ENCODE results near the gene NT5C1B.
"Not testable (repeated sequence)": the region's sequence is repeated elsewhere in the genome, so short reads cannot be mapped to it uniquely, and the experiment has no call there.

Gene NT5C1B

DNA sequence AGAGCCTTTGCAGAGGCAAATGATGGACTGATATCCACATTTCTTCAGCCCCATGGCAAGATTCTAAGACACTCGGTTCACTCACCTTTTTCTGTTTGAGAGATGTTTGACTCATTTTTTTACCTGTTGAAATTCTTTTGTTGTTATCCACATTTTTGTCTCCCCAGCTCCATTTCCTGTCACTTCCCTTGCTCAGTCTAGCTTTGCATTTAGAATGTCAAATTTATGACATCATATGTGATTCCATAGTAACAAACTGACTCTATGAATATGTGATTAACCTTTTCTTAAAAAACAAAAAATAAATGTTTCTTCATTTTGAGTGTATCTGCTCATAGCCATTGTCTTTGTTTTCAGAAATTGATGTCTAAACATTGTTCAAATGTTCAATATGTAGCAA lies at the start of gene NT5C1B:
Gene NT5C1B (minus strand): TSS at position 216 of the 400 bp plus-strand sequence. CDS start 101 bp downstream, at position 115.
- no peak for DNase-seq (ENCODE audit: low spot score)

DNA sequence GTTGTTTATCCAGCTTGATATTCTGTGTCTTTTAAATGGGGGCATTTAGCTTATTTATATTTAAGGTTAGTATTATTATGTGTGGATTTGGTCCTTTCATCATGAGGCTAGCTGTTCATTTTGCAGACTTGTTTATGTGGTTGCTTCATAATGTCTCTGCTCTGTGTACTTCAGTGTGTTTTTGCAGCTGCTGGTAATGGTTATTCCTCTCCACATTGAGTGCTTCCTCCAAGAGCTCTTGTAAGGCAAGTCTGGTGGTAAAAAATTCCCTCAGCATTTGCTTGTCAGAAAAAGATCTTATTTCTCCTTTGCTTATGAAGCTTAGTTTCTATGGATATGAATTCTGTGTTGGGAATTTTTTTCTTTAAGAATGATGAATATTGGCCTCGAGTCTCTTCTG lies 47.8 kb upstream of the NT5C1B start:
- no peak for DNase-seq (ENCODE audit: low spot score)

DNA sequence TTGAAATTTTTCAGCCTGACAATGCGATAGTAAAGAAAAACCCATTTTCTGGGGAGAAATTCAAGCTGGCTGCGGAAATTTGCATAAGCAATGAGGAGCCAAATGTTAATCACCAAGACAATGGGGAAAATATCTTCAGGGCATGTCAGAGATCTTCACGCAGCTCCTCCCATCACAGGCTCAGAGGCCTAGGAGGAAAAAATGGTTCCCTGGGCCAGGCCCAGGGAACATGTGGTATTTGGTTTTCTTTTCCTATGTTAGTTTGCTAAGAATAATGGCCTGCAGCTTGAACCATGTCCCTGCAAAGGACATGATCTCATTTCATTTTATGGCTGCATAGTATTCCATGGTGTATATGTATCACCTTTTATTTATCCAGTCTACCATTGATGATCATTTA lies 43.3 kb upstream of the NT5C1B start:
- not testable (repeated sequence) for DNase-seq (ENCODE audit: low spot score)

DNA sequence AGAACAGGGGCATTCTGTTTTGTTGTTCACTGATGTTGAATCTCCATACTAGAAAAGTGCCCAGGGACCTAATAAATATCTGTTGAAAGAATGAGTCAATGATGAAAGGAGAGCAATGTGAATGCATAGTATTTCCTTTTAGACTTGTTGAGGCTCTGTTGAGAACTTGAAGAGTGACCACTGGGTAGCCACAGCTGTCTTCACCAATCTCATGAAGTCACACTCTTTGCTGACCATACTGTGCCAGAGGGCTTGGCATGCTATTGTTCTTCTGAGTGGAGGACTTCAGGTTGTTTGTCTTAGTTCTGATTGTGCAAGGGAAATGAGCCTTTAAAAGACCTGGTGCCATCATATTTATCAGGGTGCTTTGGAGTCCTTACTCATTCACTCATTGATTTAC lies 41.6 kb upstream of the NT5C1B start:
- DNase-seq (ENCODE audit: low spot score): no peak

DNA sequence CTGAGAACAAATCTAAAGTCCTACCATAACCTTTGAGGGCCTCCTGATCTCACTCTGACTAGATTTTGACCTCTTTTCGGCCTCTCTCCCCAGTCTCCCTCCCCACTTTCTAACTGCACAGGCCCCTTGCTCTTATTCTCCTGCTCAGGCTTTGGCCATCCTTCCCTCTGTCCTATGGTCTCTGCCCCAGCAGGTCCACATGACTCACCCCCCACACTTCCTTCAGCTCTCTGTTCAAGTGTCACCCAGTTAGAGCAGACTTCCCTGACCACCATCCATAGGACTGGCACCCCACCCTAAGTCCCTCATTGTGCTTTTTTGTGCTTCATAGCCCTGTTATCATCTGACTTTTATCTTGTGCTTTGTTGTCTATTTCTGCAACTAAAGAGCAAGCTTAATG lies 41.2 kb upstream of the NT5C1B start:
- no peak for DNase-seq (ENCODE audit: low spot score)

DNA sequence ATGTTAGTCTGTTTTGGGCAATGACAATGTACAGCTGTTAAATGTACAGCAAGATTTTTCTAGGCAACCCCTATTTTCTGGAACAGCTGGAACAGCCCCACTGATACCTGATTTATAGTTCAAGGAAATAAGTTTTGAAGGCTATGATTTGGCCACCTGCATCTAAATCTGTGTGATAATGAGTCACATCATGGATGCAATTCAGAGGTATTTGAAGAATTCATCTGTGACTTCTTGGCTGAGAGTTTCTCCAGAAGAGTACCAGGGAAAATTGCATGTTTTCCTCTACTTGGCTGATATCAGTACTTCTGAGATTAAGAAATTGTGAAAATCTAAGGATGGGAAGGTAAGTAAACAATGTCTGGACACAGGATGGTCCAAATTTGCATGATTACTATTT lies 40.7 kb upstream of the NT5C1B start:
- DNase-seq (ENCODE audit: low spot score): no peak

DNA sequence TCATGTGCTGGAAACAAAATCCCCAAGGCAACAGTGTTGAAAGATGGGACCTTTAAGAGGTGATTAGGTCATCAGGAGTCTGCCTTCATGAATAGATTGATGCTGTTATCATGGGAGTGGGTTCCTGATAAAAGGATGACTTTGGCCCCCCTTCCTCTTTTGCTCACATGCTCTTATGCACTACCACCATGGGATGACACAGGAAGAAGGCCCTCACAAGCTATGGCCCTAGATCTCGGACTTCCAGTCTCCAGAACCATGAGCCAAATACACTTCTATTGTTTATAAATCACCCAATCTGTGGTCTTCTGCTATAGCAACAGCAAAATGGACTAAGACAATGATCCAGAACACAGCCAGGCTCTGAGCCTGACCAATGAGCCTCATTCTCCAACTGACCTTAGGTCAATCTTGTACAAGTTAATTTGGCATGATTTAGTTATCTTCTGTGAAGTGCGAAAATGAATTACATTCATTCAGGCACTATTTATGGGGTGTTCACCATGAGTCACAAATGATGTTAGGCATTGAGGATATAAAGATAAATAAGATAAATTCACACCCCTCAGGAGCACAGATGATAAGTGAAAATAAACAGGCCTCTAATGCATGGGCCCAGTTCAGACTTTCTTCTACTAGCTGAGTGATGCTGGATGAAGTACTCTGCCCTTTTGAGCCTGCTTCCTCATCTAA lies 37.7 kb upstream of the NT5C1B start:
- DNase-seq (ENCODE audit: low spot score): no peak

DNA sequence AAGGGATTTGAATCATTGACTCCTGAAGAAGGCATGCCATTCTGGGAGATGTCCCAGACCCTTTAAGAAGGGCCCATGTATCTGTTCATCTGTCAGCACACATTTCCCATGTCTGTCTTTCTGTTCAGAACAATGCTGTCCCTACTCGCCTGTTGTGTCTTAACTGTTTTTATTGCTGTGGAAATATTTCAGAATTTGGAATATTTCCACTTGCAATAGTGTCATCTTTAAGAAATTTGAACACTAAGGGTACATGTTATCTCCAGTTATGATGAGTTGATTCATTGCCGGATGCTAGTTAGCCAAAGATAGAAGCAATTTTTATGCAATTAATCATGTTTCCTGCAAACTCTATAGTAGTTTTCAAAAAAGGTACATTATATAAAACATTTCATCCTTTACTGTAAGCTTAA lies 36.9 kb upstream of the NT5C1B start:
- DNase-seq (ENCODE audit: low spot score): no peak

DNA sequence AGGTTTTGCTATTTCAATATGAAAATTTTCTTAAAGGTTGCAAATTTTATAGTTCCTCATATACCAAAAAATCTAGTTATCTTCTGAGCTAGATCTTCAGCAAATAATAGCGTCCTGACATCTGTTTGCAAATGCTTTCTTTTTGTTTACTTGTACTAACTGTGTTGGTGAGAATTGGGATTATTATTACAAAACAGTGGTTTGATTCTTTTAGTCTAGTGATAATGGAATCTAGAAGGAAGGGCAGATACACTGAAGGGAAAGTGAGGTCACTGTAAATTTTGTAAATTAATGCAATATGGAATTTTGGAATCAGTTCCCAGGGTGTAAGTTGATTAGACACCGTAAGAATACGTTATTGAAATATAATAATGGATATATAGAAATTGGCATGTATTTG lies 36.2 kb upstream of the NT5C1B start:
- no peak for DNase-seq (ENCODE audit: low spot score)

DNA sequence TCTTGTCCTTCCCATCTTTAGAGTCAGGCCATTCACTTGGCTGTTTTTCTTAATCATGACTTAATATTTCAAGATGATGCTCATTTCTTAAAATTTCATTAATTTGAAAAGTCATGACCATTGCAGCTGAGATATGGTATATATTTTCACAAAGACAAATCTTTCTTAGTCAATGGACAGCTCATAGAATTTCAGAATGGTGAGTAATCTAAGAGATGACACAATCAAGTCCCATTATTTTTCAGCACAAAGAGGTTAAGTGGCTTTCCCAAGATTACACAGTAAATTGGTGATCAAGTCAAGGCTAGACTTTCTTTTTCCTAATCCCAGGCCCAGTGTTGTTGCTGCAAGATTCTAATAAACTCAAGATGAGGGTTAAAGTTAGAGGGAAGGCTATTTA lies 34.4 kb upstream of the NT5C1B start:
- DNase-seq (ENCODE audit: low spot score): no peak

DNA sequence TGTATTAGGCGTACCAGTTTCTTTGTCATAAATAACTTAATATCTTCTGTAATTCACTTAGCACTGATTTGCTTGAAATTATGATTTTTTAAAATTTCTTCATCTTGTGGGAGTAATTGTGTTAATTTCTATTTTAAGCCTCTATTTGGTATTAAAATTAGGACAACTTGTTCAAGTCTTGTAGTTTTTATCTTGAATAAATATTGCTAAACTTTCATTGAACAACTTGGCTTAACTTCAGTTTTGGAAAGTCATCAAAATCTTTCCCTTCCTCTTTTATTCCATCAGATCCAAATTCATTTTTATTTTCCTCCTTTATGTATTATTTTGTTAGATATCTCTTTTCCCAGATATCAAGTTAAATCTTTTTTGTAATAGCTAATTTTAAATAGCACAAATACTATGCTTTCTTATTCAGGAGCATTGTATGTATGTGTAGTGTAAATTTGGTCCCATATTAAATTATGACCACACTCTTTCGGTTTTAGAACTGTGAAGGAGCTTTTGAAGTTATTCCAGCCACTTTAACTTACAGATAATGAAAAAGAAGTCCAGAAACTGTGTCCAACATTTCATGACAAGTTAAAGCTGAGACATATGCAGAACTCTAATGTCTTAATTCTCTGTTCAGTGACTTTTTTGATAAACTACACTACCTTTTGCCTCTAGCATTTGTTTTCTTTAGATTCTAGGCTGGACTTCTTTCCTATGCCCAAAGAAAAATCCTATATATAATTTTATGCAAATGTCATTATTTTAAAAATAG lies 31.7 kb upstream of the NT5C1B start:
- DNase-seq (ENCODE audit: low spot score): no peak

DNA sequence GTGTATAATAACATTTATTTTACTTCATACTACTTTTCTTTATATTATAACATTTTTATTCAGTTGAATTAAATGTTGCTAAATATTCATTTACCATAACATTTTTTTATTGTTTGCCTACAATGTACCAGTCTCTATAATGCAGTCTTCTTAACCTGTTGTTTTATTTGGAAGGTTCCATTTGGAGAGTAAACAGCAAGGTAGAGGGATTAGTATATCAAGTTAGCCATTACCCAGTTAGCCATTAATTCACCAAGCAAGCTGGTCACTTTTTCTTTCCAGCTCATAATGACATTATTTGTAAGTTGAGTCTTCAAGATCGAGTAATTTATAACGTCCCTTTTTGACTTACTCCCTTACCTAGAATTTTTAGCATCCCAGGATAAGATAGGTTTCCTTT lies 29.7 kb upstream of the NT5C1B start:
- DNase-seq (ENCODE audit: low spot score): no peak

DNA sequence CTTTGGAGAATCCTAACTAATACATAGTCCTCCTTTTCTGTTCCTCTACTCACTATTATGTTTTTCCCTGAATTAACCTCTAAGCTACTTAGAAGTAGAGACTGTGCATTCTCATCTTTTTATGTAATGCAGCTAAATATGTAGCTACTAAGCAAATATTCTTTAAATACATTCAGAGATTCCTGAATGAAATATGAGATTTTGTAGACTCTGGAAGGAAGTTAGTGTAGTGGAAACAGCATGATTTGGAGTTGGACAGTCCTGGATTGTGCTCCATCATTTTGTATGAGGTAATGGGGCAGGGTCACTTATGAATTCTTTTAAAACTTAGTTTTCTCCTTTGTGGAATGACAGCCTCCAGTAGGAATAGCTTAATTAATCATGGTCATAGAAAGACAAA lies 24.7 kb upstream of the NT5C1B start:
- DNase-seq (ENCODE audit: low spot score): no peak

DNA sequence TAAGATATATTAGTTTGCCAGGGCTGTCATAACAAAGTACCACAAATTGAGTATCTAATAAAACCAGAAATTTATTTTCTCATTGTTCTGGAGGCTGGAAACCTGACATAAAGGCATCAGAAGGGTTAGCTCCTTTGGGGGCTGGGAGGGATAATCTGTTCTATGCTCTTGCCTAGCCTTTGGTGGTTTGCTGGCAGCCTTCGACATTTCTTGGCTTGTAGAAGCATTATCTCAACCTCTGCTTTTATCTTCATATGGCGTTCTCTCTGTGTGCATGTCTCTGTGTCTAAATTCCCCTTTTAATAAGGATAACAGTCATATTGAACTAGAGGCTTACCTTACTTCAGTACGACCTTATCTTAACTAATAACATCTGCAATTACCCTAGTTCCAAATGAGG lies 22.8 kb upstream of the NT5C1B start:
- DNase-seq (ENCODE audit: low spot score): no peak

DNA sequence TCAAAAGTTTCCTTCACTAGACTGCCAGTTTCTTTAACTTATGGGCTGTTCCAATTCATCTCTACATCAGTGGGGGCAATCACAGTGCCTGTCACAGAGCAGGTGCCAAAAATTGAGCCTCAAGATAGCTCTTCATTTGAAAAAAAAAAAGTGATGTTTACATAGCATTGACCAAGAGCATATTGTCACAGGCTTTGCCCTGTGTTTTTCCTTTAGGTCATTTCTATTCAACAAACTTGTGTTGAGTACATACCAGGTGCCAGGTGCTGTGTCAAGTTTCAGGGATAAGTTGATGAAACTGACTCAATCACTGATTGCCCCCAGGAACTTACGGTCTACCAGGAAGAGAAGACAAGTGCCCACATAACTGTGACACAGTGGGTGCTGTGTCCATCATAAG lies 22.2 kb upstream of the NT5C1B start:
- DNase-seq (ENCODE audit: low spot score): no peak

DNA sequence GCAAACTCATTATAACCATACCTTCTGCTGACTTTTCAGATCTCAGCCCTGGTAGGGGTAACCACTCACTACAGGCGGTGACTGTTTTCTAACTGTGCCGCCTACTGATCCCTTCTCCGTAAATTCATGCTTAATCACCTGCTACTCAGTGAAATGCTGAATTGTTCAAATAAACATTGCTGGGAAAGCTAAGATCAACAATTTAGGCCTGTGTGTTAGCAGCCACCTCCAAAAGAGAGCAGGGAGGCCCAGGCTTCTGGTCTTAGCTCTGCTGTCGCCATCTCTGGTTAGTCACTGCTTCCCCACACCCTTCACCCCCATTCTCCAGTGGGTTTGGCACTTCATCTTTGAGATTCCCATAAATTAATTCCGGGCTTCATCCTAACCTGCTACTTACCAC lies 21.8 kb upstream of the NT5C1B start:
- no peak for DNase-seq (ENCODE audit: low spot score)

DNA sequence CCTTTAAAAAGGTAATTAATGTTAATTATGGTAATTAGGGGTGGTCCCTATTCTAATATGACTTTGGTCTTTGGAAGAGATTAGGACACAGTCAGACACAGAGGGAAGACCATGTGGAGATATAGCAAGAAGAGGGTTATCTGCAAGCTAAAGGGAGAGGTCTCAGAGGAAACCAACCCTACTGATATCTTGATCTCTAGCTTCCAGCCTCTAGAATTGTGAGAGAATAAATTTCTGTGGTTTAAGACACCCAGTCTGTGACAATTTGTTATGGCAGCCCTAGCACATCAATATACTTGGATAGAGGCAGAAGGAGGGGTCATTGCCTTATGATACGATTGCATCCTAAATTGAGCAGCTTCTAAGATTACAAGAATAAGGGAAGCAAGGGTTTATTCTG lies 21.3 kb upstream of the NT5C1B start:
- DNase-seq (ENCODE audit: low spot score): no peak

DNA sequence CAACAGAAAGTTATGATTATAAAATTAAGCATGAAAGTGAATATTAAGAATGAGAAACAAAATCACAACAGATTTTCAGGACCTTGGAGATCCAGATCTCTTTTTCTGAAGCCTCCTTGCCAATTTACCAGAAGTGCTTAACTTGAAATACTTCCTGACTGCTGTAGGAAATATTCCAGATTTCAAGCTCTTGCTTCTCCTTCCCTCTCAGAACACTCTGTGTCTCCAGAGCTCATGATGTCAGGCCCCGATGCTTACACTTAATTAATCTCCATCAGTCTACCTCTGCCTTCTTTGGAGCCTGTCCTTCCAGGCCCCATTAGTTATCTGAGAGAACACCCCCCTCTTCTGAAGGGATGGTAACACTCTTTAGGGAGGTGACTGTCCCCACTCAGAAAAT lies 20.7 kb upstream of the NT5C1B start:
- no peak for DNase-seq (ENCODE audit: low spot score)

DNA sequence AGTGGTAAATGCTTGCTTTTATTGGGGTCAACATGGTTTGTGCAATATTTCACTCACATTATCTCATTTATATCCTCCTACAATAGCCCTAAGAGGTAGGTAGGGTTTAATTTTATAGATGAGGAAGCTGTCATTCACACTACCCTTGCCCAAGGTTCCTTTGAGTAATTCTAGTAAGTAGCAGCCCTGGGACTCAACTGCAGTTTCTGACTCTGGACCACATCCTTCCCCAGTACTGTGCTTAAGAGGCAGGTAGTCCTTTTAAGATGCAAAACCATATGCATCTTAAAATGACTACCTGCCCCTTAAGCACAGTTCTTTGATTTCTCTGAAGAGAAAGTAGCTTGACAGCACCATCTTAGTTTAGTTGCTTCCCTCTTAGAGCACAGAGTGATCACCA lies 15.7 kb upstream of the NT5C1B start:
- no peak for DNase-seq (ENCODE audit: low spot score)

DNA sequence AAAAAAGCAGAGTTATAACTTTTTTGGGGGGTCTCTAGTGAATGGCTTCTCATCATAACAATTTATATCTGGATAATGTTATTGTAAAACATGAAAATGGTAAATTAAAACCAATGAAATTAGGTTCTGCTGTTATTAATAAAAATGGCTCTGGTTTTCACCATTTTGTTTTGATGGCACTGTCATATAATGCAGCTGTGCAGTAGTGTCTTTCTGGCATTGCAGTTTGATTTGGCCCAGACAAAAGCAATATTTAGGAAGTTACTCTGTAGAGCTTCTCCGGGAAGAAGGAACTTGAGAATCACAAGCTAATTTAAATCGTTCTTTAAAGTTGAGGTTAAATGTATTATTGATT lies 15.1 kb upstream of the NT5C1B start:
- no peak for DNase-seq (ENCODE audit: low spot score)

DNA sequence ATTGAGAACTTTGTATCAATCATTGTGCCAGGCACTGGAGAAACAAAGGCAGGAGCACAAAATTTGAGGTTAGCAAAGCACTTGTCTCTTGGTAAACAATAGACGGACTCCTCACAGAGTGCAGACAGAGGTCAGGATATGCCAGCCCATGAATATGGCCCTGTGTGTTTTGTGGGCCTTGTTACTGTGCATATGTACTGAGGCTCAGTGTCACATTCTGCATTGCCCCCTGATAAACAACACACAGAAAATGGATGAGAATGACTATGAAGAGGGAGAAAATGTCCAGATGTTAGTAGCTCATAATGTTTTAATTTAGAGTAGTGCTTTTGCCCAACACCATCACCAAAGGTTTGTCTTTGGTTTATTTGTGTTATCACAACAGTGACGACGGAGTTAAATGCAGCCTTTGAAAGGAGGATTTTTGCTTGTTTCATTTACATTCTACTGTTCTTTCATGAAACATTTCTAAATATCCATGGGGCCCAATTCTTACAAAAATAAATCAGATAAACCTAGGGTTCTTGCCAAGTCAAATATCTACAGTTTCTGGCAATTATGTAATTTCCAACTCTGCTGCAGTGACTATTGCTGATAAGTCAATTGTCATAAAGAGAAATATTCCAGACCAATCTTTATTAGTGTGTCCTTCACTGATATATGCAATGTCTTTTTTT lies 14.6 kb upstream of the NT5C1B start:
- no peak for DNase-seq (ENCODE audit: low spot score)

DNA sequence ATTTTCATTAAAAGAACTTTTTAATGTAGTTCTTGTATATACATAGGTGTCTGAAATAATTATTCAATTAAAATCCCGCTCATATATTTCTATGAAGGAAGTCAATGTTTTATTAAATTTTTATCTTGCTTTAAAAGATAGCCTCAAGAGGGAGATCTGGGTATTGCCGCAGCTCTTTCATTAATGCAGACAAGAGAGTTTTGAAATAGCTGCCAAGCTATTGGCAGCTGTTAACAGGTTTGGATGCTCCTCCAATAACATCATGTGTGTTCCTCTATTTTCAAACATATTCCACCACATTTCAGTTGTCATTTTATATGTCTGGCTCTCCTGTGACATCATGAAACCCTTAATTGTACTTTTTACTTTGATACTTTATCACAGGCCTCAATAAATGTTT lies 12.9 kb upstream of the NT5C1B start:
- DNase-seq (ENCODE audit: low spot score): no peak

DNA sequence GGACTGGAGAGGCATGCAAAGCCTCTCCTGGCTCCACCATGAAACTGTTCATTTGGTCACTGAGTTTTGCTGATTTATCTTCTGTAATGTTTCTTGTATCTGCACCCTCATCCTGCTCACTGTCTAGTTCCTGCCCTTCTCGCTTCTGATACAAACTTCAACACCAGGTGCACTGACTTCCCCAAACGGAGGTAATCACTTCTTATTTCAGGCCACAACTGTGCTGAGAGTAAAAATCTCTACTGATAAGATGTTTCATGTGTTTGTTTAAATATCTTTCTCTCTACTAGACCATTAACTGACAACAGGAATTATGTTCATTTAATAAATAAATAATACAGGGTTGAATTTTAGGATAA lies 10.9 kb upstream of the NT5C1B start:
- no peak for DNase-seq (ENCODE audit: low spot score)
